HG02759 (cell line): ENCODE measurements around the gene HYCC2.
A peak's percentile ranks its signal among the peaks of the same experiment; 100 is the strongest.
"Not testable (repeated sequence)": the region's sequence is repeated elsewhere in the genome, so short reads cannot be mapped to it uniquely, and the experiment has no call there.

ENCODE experiments used
- ATAC-seq: cut with Tn5 transposase; IDR thresholded peaks from one replicate; pipeline ENCODE4 v1.9.1; 2021; ENCODE audit warnings: mild to moderate bottlenecking, moderate library complexity; ENCODE audit not compliant: unreplicated experiment

Gene HYCC2

GRCh38 chr2:201071479-201072200 is at the start of gene HYCC2, which contains the start of gene NDUFB3:
TSS of gene HYCC2 (minus strand) at chr2:201071671. CDS start at chr2:201024009, 47,662 bp downstream.
TSS of gene NDUFB3 (plus strand) at chr2:201072001. CDS start at chr2:201078883, 6,882 bp downstream.
- peak; percentile 99 for ATAC-seq

- no peak for ATAC-seq
Observed at GRCh38 chr2:201118961-201119854, 47.7 kb upstream of the HYCC2 start.

- peak; percentile 62 for ATAC-seq
Observed at GRCh38 chr2:201118121-201118960, 46.9 kb upstream of the HYCC2 start.

GRCh38 chr2:201117735-201118094 is 46.2 kb upstream of the HYCC2 start:
- ATAC-seq = not testable (repeated sequence)

GRCh38 chr2:201116959-201117734 is 45.7 kb upstream of the HYCC2 start:
- peak; percentile 12 for ATAC-seq

GRCh38 chr2:201116115-201116958 is 44.9 kb upstream of the HYCC2 start, which contains the start of gene CFLAR:
TSS of gene CFLAR (plus strand) at chr2:201116164. CDS start at chr2:201129866, 13,702 bp downstream.
- ATAC-seq = peak; percentile 34

GRCh38 chr2:201114846-201115245 is 43.4 kb upstream of the HYCC2 start:
- ATAC-seq = no peak

GRCh38 chr2:201114350-201114749 is 42.9 kb upstream of the HYCC2 start:
- no peak for ATAC-seq

- ATAC-seq = no peak
Observed at GRCh38 chr2:201111096-201111495, 39.6 kb upstream of the HYCC2 start.

GRCh38 chr2:201110615-201111014 is 39.1 kb upstream of the HYCC2 start:
- no peak for ATAC-seq

- no peak for ATAC-seq
Observed at GRCh38 chr2:201109186-201109585, 37.7 kb upstream of the HYCC2 start.

GRCh38 chr2:201108341-201108740 is 36.9 kb upstream of the HYCC2 start:
- no peak for ATAC-seq

- ATAC-seq = no peak
Observed at GRCh38 chr2:201107624-201108023, 36.2 kb upstream of the HYCC2 start.

- ATAC-seq = no peak
Observed at GRCh38 chr2:201105759-201106158, 34.3 kb upstream of the HYCC2 start.

GRCh38 chr2:201100497-201100896 is 29.0 kb upstream of the HYCC2 start:
- no peak for ATAC-seq

- no peak for ATAC-seq
Observed at GRCh38 chr2:201093573-201093972, 22.1 kb upstream of the HYCC2 start.

- no peak for ATAC-seq
Observed at GRCh38 chr2:201090574-201090973, 19.1 kb upstream of the HYCC2 start.

GRCh38 chr2:201084863-201085262 is 13.4 kb upstream of the HYCC2 start:
- ATAC-seq = no peak

GRCh38 chr2:201074996-201075395 is 3.5 kb upstream of the HYCC2 start:
- no peak for ATAC-seq
